HG02840 (cell line): ENCODE measurements around the gene UBE3A.

Source experiments
- ATAC-seq: cut with Tn5 transposase; IDR thresholded peaks from one replicate; pipeline ENCODE4 v1.9.1; 2021; ENCODE audit warnings: mild to moderate bottlenecking, moderate library complexity, moderate number of reproducible peaks; ENCODE audit not compliant: unreplicated experiment, low FRiP score

Gene UBE3A

DNA sequence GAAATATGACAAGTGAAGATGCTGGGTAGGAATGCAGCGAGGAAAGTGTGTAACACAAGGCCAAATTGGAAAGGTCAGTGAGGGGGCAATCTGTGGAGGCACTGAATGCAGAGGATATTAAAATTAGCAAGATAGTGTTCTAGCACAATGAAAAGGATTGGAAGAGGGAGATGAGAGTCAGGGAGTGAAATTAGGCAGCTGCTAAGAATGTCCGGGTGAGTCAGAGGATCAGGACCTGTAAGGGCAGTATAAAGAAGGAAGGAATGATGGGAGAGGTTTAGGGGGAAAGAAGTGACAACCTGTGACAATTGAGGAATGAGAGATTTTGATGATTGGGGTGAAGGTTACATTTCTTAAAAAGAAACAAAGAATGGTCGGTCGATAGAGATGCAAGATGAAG lies 103.5 kb downstream of the UBE3A start:
- no peak for ATAC-seq

DNA sequence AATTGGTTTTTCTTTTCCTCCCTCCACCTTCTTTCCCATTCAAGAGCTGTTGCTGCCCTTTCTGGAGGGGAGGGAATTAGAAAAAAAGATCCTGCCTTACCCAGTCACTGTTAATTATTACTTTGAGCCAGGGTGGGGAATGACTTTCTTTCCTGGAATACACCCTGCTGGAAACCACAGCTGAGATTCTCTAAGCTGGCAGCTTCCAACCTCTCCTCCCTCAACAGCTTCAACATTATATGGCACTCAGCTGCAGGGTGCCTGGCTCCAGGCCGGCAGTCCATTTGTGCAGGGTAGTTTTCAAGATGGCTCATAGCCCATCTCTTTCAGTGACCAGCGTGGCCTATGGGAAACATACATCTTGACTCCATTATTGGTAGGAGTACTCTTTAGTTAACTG lies 105.8 kb downstream of the UBE3A start:
- no peak for ATAC-seq

DNA sequence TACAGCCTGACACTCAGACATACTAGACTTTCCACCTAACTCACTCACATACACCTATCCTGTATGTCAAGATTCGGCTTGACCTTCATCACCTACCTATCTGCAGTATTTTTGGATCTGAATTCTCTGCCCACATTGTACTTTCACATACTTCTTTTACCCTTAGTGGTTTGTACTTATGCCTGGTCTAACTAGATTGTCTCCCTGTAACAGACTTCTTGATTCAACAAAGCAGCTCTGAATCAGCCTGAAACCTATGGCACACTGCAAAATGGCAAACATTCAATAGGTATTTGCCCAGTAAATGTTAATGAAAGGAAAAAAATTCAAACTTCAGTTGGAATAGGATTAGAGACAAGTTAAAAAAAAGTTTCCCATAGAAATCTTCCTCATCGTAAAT lies 106.5 kb downstream of the UBE3A start:
- ATAC-seq: no peak

DNA sequence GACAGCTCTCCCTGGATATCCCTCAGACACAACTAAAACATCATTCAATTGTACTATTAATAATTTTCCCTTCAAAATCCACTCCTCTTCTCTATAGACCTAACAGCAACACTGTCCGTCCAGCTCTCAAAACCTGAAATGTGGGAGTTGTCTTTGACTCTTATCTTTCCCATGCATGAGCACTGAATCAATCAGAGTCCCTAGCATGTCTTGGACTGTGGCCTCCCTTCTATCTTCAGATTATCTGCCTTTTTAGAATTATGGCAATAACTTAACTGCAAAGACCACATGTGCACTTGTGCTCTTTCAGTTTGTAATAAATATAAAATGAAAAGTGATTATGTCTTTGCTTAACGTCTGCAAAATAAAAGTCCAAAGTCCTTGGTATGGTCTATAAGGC lies 107.0 kb downstream of the UBE3A start:
- ATAC-seq: no peak

DNA sequence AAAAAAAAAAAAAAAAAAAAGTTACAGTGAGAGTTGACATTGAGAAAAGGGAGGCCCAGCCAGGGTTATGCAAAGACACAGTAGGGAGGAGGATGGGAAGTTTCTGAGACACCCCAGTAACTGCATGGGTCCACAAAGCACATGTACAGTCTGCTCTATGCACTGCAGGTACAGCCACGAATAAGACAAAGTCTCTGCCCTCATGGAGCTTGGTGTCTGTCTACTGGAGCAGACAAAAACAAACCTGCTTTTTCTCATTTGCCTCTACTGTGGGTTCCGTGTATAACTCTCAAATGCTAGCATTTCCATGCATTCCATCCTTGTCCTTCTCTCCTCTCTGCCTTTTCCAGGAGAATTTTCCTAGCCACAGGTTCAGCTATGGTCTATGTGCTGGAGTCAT lies 107.4 kb downstream of the UBE3A start:
- no peak for ATAC-seq

DNA sequence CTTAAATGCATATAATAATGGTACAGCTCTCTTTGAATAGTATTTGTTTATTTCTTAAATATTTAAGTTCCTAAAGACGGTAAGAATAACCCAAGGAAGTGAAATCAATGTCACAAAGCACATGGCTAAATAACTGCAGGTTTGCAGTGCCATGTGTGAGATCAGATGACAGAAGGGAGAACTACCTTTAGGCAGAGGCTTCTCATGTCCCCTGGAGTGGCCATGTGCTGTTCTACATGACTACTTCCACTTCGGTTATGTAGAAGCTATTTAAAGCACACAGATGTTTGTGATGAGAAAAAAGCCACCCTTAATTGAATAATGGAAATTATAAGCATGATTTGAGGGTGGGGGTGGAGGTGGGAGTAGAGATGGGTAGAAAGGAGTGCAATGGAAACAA lies 109.1 kb downstream of the UBE3A start:
- no peak for ATAC-seq

DNA sequence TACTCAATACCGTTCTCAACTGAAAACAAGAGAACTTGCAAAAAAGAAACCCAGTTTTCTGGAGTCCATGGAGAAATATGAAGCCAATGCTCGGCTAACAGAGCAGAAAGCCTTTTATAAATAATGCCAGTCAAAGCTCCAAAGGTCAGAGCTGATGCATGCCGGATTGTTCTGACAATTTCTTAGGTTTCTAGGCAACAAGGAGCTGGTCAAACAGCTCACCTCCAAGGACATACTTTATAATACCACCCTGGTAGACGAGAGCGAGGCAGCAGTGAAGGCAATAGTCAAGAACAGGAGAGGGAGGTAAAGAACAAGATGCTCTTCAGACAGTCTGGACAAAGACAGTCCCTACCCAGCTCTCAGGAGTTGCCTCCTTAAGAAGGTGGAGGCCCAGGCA lies 111.1 kb downstream of the UBE3A start:
- ATAC-seq: no peak

DNA sequence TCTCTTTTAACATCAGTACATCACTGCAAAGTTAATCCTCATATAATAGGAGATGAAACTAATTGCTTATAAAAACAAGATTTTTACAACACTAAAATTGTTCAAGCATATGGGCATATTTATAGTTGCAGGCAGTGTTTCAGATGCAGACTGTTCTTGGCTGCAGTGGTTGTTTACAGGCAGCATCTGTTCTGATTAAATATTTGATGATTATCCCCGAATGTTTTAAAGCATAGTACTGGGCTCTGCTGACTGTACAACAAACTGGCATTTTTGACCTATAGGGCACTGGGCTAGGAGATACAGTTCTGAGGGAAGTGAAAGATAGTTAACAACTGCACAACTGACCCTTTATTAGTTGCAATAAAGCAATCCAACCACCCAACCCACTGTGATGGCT lies 113.6 kb downstream of the UBE3A start:
- ATAC-seq: no peak

DNA sequence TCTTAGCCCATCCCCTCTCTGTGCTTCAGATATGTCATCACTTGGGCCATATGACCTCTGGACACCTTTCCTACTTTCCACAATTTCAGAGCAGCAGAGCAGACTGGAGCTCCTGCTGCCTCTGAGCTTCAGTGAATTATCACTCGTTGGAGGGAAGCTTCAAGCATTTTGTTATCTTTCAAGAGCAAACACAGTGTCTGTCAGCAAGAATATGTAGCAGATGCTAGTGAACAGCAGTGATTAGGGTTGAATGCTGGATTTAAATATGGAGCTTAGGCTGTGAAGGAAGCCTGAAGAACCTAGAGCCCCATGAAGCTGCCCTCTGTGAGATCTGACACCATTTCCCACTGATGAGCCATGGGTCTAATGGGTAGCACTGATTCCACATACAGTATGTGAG lies 115.4 kb downstream of the UBE3A start:
- ATAC-seq: no peak

DNA sequence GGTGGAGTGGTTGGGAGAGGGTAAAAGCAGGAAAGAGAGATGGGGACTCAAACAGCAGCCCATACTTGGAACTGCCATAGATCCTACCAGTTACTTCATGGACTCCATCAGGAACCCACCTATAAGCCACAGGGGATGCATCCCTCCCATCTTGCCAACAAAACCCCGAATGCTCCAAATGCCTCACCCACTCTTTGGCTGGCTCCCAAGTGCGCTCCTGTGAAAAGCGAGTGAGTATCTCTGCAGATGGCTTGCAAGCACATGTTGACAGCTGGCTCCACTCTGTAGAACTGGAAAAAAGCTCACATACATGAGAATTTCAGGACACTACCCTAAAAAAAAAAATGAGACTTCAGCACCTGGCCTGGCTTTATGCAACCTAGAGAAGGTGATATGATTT lies 151.0 kb downstream of the UBE3A start:
- ATAC-seq: no peak
